ENCODE data around the gene EEFSEC.

DNA sequence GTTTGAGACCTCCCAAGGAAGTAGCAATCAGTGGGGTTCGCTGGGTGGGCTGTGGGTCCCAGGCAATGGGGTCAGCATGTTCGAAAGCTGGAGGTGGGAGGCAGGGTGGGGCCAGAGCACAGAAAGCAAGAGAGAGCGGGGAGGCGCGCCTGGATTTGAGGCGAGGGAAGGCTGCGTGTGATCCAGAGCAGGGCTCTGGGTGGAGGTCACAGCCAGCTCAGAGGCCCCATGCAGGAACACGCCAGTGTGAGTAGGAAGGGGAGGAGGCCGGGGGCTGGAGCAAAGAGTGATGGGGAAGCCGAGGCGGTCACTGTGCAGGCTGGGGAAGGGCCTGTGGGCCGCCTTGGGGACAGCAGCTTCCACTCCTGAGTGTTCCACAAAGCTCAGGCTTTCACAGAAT is 304.7 kb downstream of the EEFSEC start:
- TF ChIP-seq POLR2A (IDR thresholded peaks at IDR 0.05), result no peak
- TF ChIP-seq, protein P1, sequence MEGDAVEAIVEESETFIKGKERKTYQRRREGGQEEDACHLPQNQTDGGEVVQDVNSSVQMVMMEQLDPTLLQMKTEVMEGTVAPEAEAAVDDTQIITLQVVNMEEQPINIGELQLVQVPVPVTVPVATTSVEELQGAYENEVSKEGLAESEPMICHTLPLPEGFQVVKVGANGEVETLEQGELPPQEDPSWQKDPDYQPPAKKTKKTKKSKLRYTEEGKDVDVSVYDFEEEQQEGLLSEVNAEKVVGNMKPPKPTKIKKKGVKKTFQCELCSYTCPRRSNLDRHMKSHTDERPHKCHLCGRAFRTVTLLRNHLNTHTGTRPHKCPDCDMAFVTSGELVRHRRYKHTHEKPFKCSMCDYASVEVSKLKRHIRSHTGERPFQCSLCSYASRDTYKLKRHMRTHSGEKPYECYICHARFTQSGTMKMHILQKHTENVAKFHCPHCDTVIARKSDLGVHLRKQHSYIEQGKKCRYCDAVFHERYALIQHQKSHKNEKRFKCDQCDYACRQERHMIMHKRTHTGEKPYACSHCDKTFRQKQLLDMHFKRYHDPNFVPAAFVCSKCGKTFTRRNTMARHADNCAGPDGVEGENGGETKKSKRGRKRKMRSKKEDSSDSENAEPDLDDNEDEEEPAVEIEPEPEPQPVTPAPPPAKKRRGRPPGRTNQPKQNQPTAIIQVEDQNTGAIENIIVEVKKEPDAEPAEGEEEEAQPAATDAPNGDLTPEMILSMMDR (IDR thresholded peaks at IDR 0.05), result no peak
